Measurements from ENCODE around the gene SPRR2F. TPM values are rescaled to one million over a fixed set of nuclear protein-coding genes. Genes with fewer than 3 reads are reported as not detected.

Gene SPRR2F
- total RNA-seq, 3 donors from 2014 or later (not counting 1 experiment from before 2014, with no cell fraction given): not detected

GRCh38 chr1:153100245-153100644 lies 13.1 kb downstream of the SPRR2F start:
- H3K4me1 ChIP-seq (ENCODE audit: control insufficient read depth, insufficient read depth, low read length): no peaks in the 10 kb centered on the region
- peaks cover 0 to 3% of the 10 kb centered on the region in 2 donors for H3K9me3 Mint-ChIP-seq
- no peak overlapping the region for H3K27ac Mint-ChIP-seq
- H3K36me3 Mint-ChIP-seq: no peaks in the 10 kb centered on the region
- peaks cover 4% of the 10 kb centered on the region for H3K27me3 ChIP-seq (ENCODE audit: control insufficient read depth, insufficient read depth, low read length)
- intact Hi-C loops (cut with micrococcal nuclease): no loop called here
- no peak overlapping the region for H3K4me3 Mint-ChIP-seq
- peaks cover 4 to 42% of the 10 kb centered on the region in 2 donors for H3K27me3 Mint-ChIP-seq (ENCODE audit: low read depth in 2 of 2)
- ATAC-seq (no peak), DNase-seq (no peak)
- H3K4me1 Mint-ChIP-seq: no peaks in the 10 kb centered on the region
- H3K9me3 ChIP-seq (ENCODE audit: control insufficient read depth, insufficient read depth, low read length): no peaks in the 10 kb centered on the region
- no peaks in the 10 kb centered on the region for H3K36me3 ChIP-seq (ENCODE audit: control insufficient read depth, insufficient read depth, low read length)
- H3K27ac ChIP-seq (ENCODE audit: low read length): no peak overlapping the region
- TF ChIP-seq, protein P1, sequence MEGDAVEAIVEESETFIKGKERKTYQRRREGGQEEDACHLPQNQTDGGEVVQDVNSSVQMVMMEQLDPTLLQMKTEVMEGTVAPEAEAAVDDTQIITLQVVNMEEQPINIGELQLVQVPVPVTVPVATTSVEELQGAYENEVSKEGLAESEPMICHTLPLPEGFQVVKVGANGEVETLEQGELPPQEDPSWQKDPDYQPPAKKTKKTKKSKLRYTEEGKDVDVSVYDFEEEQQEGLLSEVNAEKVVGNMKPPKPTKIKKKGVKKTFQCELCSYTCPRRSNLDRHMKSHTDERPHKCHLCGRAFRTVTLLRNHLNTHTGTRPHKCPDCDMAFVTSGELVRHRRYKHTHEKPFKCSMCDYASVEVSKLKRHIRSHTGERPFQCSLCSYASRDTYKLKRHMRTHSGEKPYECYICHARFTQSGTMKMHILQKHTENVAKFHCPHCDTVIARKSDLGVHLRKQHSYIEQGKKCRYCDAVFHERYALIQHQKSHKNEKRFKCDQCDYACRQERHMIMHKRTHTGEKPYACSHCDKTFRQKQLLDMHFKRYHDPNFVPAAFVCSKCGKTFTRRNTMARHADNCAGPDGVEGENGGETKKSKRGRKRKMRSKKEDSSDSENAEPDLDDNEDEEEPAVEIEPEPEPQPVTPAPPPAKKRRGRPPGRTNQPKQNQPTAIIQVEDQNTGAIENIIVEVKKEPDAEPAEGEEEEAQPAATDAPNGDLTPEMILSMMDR (IDR thresholded peaks at IDR 0.05): no peak
- H3K4me3 ChIP-seq (ENCODE audit: low read length): no peak overlapping the region
- WGBS (ENCODE audit: insufficient coverage): no CpG with 5 or more reads among the region's 5 CpGs

- DNase-seq (no peak), ATAC-seq (no peak)
- 90% methylated on average over 4 of the region's 9 CpGs for WGBS (ENCODE audit: insufficient coverage)
- H3K27ac Mint-ChIP-seq: no peak overlapping the region
- Histone ChIP-seq H3K36me3 (ENCODE audit: control insufficient read depth, insufficient read depth, low read length) (no peaks in the 10 kb centered on the region), H3K9me3 (ENCODE audit: control insufficient read depth, insufficient read depth, low read length) (no peaks in the 10 kb centered on the region), H3K4me3 (ENCODE audit: low read length) (no peak overlapping the region), H3K27ac (ENCODE audit: low read length) (no peak overlapping the region), H3K27me3 (ENCODE audit: control insufficient read depth, insufficient read depth, low read length) (peaks cover 4% of the 10 kb centered on the region), H3K4me1 (ENCODE audit: control insufficient read depth, insufficient read depth, low read length) (no peaks in the 10 kb centered on the region)
- H3K4me3 Mint-ChIP-seq: no peak overlapping the region
- TF ChIP-seq, protein P1 (IDR thresholded peaks at IDR 0.05): no peak
- no peaks in the 10 kb centered on the region for H3K4me1 Mint-ChIP-seq
- peaks cover 0 to 3% of the 10 kb centered on the region in 2 donors for H3K9me3 Mint-ChIP-seq
- no peaks in the 10 kb centered on the region for H3K36me3 Mint-ChIP-seq
- intact Hi-C loops (cut with micrococcal nuclease): no loop called here
- peaks cover 9 to 39% of the 10 kb centered on the region in 2 donors for H3K27me3 Mint-ChIP-seq (ENCODE audit: low read depth in 2 of 2)
Measured at GRCh38 chr1:153099461-153100045, 13.8 kb downstream of the SPRR2F start.

GRCh38 chr1:153095764-153096163 lies 17.6 kb downstream of the SPRR2F start:
- intact Hi-C loops (cut with micrococcal nuclease): no loop called here
- no peaks in the 10 kb centered on the region for H3K9me3 ChIP-seq (ENCODE audit: control insufficient read depth, insufficient read depth, low read length)
- Mint-ChIP-seq H3K9me3 (no peaks in the 10 kb centered on the region), H3K27me3 (ENCODE audit: low read depth in 2 of 2) (peaks cover 8 to 17% of the 10 kb centered on the region in 2 donors), H3K27ac (no peak overlapping the region), H3K4me3 (no peak overlapping the region), H3K4me1 (no peaks in the 10 kb centered on the region), H3K36me3 (no peaks in the 10 kb centered on the region)
- no peak overlapping the region for H3K4me3 ChIP-seq (ENCODE audit: low read length)
- DNase-seq (no peak), ATAC-seq (no peak)
- no peak overlapping the region for H3K27ac ChIP-seq (ENCODE audit: low read length)
- H3K4me1 ChIP-seq (ENCODE audit: control insufficient read depth, insufficient read depth, low read length): no peaks in the 10 kb centered on the region
- peaks cover 2% of the 10 kb centered on the region for H3K27me3 ChIP-seq (ENCODE audit: control insufficient read depth, insufficient read depth, low read length)
- TF ChIP-seq, protein P1 (IDR thresholded peaks at IDR 0.05): no peak
- no peaks in the 10 kb centered on the region for H3K36me3 ChIP-seq (ENCODE audit: control insufficient read depth, insufficient read depth, low read length)

DNA sequence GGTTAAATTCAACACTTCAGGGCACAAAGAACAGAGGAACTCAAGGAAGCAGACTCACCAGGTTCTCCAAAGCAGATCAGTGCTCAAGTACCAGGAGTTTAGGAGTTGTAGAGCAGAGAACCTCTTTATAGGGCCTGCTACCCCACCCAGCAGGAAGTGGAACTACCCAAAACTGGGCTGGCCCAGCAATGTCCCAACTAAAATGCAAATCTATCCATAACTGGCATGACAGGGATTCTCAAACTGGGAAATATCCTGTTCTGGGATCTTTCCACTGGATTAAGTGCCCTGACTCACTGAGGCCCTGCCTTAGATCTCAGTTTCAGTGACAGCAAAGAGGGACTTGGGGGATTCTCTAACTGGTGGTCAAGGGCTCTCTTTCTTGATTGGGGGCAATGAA lies 18.9 kb downstream of the SPRR2F start, which contains the start of gene SPRR2E:
Gene SPRR2E (minus strand): TSS at position 101 of the 400 bp plus-strand sequence. CDS start 775 bp downstream, outside the sequence.
- Mint-ChIP-seq H3K9me3 (no peaks in the 10 kb centered on the region), H3K36me3 (no peaks in the 10 kb centered on the region), H3K4me1 (no peaks in the 10 kb centered on the region), H3K4me3 (no peak within 1 kb of the TSS), H3K27ac (no peak within 1 kb of the TSS), H3K27me3 (ENCODE audit: low read depth in 2 of 2) (peaks cover 8 to 17% of the 10 kb centered on the region in 2 donors)
- H3K27me3 ChIP-seq (ENCODE audit: control insufficient read depth, insufficient read depth, low read length): peaks cover 2% of the 10 kb centered on the region
- intact Hi-C loops (cut with micrococcal nuclease): no loop called here
- H3K9me3 ChIP-seq (ENCODE audit: control insufficient read depth, insufficient read depth, low read length): no peaks in the 10 kb centered on the region
- ATAC-seq (no peak), DNase-seq (no peak)
- H3K4me3 ChIP-seq (ENCODE audit: low read length): no peak within 1 kb of the TSS
- no peak within 1 kb of the TSS for H3K27ac ChIP-seq (ENCODE audit: low read length)
- H3K36me3 ChIP-seq (ENCODE audit: control insufficient read depth, insufficient read depth, low read length): no peaks in the 10 kb centered on the region
- TF ChIP-seq, protein P1 (IDR thresholded peaks at IDR 0.05): no peak
- H3K4me1 ChIP-seq (ENCODE audit: control insufficient read depth, insufficient read depth, low read length): no peaks in the 10 kb centered on the region

All from natural killer cell (primary cell).